C4-2B (cell line): Measurements from ENCODE around the gene YLPM1.

ENCODE experiments used
- CTCF ChIP-seq: fragments of 450-650 bp; conservative IDR thresholded peaks from 2 replicates; pipeline ENCODE4 v1.5.1; 2017; ENCODE audit warnings: mild to moderate bottlenecking
- ZFX ChIP-seq: fragments of 450-650 bp; IDR thresholded peaks from 2 replicates; pipeline ENCODE4 v1.6.1; 2017

- TF ChIP-seq CTCF (no peak), ZFX (no peak)
Measured at GRCh38 chr14:74720526-74720925, 42.6 kb upstream of the YLPM1 start.
